HEK293T (cell line): ENCODE data around the gene OPTC.

ENCODE experiments used
- BHLHE40 ChIP-seq: fragments of 450-650 bp; IDR thresholded peaks from 2 replicates; pipeline ENCODE4 v1.6.1; 2016; ENCODE audit warnings: mild to moderate bottlenecking, moderate library complexity, borderline replicate concordance
- CTBP1 ChIP-seq: fragments of 450-650 bp; IDR thresholded peaks from 2 replicates; pipeline ENCODE4 v1.6.1; 2016; ENCODE audit warnings: borderline replicate concordance
- SP1 ChIP-seq: fragments of 450-650 bp; IDR thresholded peaks from 2 replicates; pipeline ENCODE4 v1.6.1; 2017

GRCh38 chr1:203492748-203493130 lies 1.2 kb upstream of the OPTC start:
- TF ChIP-seq SP1 (no peak), CTBP1 (no peak), BHLHE40 (no peak)
